GM12878 (cell line): ENCODE data around the gene SPDL1. TPM values are rescaled to one million over a fixed set of nuclear protein-coding genes. Genes with fewer than 3 reads are reported as not detected.
A peak's percentile ranks its signal among the peaks of the same experiment; 100 is the strongest.

Experiments used
- BHLHE40 ChIP-seq, 2 experiments: fragments of 450-650 bp in 1 of 2; IDR thresholded peaks; 2 replicates each; pipeline ENCODE4 v1.6.1; 2011 to 2017; ENCODE audit warnings: low read depth in 2 of 2, borderline replicate concordance in 1 of 2, improper control_type of control experiment in 1 of 2, low read length in 1 of 2, mild to moderate bottlenecking in 1 of 2
- CEBPZ ChIP-seq: fragments of 150-350 bp; IDR thresholded peaks from 2 replicates; pipeline ENCODE4 v1.6.1; 2016; ENCODE audit warnings: low read depth, low read length
- CHD1 ChIP-seq: IDR thresholded peaks from 2 replicates; pipeline ENCODE4 v1.6.1; 2012; ENCODE audit warnings: low read depth, low read length, improper control_type of control experiment
- CHD2 ChIP-seq: IDR thresholded peaks from 2 replicates; pipeline ENCODE4 v1.6.1; 2011; ENCODE audit warnings: low read depth, low read length, improper control_type of control experiment, borderline replicate concordance
- CREM ChIP-seq: IDR thresholded peaks from 2 replicates; pipeline ENCODE4 v1.6.1; 2014; ENCODE audit warnings: antibody characterized with exemption, low read depth
- CTCF ChIP-seq, 3 experiments: IDR thresholded peaks in 2 of 3; conservative IDR thresholded peaks in 1 of 3; 2 replicates each; pipeline ENCODE4 v1.5.1; 2011; ENCODE audit warnings: low read depth in 3 of 3, low read length in 3 of 3, mild to moderate bottlenecking in 3 of 3, control low read depth in 2 of 3, moderate library complexity in 2 of 3, inconsistent platforms in 1 of 3, mixed read lengths in 1 of 3; ENCODE audit not compliant: control insufficient read depth in 2 of 3, insufficient read depth in 1 of 3; ENCODE audit errors: extremely low read depth in 1 of 3
- FOS ChIP-seq: IDR thresholded peaks from 3 replicates; pipeline ENCODE4 v1.6.1; 2011; ENCODE audit warnings: borderline replicate concordance; ENCODE audit not compliant: insufficient read length; ENCODE audit errors: extremely low read depth
- SIN3A ChIP-seq: IDR thresholded peaks from 2 replicates; pipeline ENCODE4 v1.6.1; 2012; ENCODE audit warnings: low read depth, low read length, improper control_type of control experiment
- SMARCA5 ChIP-seq: fragments of 450-650 bp; IDR thresholded peaks from 2 replicates; pipeline ENCODE4 v1.6.1; 2017; ENCODE audit warnings: mild to moderate bottlenecking
- SP1 ChIP-seq: IDR thresholded peaks from one replicate; pipeline ENCODE4 v1.6.1; 2011; ENCODE audit warnings: low read depth, low read length
- STAT3 ChIP-seq: IDR thresholded peaks from 2 replicates; pipeline ENCODE4 v1.6.1; 2011; ENCODE audit warnings: low read depth, low read length, improper control_type of control experiment
- SUPT20H ChIP-seq: IDR thresholded peaks from 2 replicates; pipeline ENCODE4 v1.6.1; 2011; ENCODE audit warnings: low read depth, mild to moderate bottlenecking, low read length, moderate library complexity, borderline replicate concordance; ENCODE audit not compliant: control insufficient read depth
- ZBED1 ChIP-seq: IDR thresholded peaks from 2 replicates; pipeline ENCODE4 v1.6.1; 2016; ENCODE audit warnings: borderline replicate concordance
- ZNF384 ChIP-seq: IDR thresholded peaks from 2 replicates; pipeline ENCODE4 v1.6.1; 2012; ENCODE audit warnings: low read depth, mild to moderate bottlenecking, low read length, improper control_type of control experiment, borderline replicate concordance
- ZNF622 ChIP-seq: fragments of 450-650 bp; IDR thresholded peaks from 2 replicates; pipeline ENCODE4 v1.6.1; 2017; ENCODE audit warnings: mild to moderate bottlenecking, inconsistent platforms
- polyA plus RNA-seq, 11 experiments: library from polyadenylated mRNA; depleted of rRNA in 4 of 11; unstranded in 6 of 11; stranded (reverse) in 5 of 11; fragments of >200 nt; fragmentation: Nextera tagmentation in 4 of 11; fragmentation: Illumina TruSeq in 1 of 11; extraction: Ambion mirVana in 4 of 11; extraction: Trizol in 1 of 11; gene quantifications; 1 replicate in 1 of 11; 2 replicates in 10 of 11; pipeline versions ENCODE4 v1.2.1 to v1.2.3, GENCODE V29; 2011 to 2016; ENCODE audit warnings: inconsistent platforms in 2 of 11, missing spikeins in 2 of 11, low read depth in 1 of 11
- total RNA-seq, 4 experiments: library from RNA; depleted of rRNA in 3 of 4; stranded (reverse); fragments of >200 nt in 3 of 4; fragmentation: Illumina TruSeq in 1 of 4; extraction: Trizol in 1 of 4; gene quantifications; 2 replicates each; pipeline versions ENCODE4 v1.2.1 to v1.2.3, GENCODE V29; 2013 to 2021
- TF ChIP-seq, protein P1 (sequence below): fragments of 450-650 bp; IDR thresholded peaks from 2 replicates; pipeline ENCODE4 v1.6.1; 2018; ENCODE audit warnings: mild to moderate bottlenecking, low read depth, moderate library complexity; ENCODE audit not compliant: partially characterized antibody
- TF ChIP-seq, protein P2 (sequence below): fragments of 450-650 bp; IDR thresholded peaks from 2 replicates; pipeline ENCODE4 v1.6.1; 2018; ENCODE audit warnings: borderline replicate concordance, mild to moderate bottlenecking; ENCODE audit not compliant: partially characterized antibody

Gene SPDL1
- total and polyA plus RNA-seq, 10 of the 15 experiments (the other 5 are each of a cell fraction or from before 2014, with no cell fraction given): 34.2 to 69.9 (median 46.0) TPM

- TF ChIP-seq CEBPZ (no peak), SMARCA5 (peak; percentile 44; the same call in 1 of the 2 replicates), FOS (no peak), SP1 (no peak), BHLHE40 (IDR thresholded peaks at IDR 0.05; ENCODE audit: borderline replicate concordance in 1 of 2, low read depth in 2 of 2, low read length in 1 of 2) (0 out of 4 replicates have a peak, but pooled peaks of 1 of the 2 experiments have one; percentile 29), CREM (peak; percentile 52; the same call in 1 of the 2 replicates), ZNF622 (no peak), STAT3 (no peak), CTCF (IDR thresholded peaks at IDR 0.05 in 2 of 3, conservative IDR thresholded peaks at IDR 0.05 in 1 of 3; ENCODE audit: control insufficient read depth in 2 of 3, extremely low read depth in 1 of 3, insufficient read depth in 1 of 3, low read depth in 3 of 3, low read length in 3 of 3) (no peak), SIN3A (no peak), ZBED1 (no peak; the same call in 1 of the 2 replicates), CHD1 (no peak), SUPT20H (no peak), CHD2 (no peak), ZNF384 (no peak)
- TF ChIP-seq, protein P1, sequence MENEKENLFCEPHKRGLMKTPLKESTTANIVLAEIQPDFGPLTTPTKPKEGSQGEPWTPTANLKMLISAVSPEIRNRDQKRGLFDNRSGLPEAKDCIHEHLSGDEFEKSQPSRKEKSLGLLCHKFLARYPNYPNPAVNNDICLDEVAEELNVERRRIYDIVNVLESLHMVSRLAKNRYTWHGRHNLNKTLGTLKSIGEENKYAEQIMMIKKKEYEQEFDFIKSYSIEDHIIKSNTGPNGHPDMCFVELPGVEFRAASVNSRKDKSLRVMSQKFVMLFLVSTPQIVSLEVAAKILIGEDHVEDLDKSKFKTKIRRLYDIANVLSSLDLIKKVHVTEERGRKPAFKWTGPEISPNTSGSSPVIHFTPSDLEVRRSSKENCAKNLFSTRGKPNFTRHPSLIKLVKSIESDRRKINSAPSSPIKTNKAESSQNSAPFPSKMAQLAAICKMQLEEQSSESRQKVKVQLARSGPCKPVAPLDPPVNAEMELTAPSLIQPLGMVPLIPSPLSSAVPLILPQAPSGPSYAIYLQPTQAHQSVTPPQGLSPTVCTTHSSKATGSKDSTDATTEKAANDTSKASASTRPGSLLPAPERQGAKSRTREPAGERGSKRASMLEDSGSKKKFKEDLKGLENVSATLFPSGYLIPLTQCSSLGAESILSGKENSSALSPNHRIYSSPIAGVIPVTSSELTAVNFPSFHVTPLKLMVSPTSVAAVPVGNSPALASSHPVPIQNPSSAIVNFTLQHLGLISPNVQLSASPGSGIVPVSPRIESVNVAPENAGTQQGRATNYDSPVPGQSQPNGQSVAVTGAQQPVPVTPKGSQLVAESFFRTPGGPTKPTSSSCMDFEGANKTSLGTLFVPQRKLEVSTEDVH: no peak
- TF ChIP-seq, protein P2, sequence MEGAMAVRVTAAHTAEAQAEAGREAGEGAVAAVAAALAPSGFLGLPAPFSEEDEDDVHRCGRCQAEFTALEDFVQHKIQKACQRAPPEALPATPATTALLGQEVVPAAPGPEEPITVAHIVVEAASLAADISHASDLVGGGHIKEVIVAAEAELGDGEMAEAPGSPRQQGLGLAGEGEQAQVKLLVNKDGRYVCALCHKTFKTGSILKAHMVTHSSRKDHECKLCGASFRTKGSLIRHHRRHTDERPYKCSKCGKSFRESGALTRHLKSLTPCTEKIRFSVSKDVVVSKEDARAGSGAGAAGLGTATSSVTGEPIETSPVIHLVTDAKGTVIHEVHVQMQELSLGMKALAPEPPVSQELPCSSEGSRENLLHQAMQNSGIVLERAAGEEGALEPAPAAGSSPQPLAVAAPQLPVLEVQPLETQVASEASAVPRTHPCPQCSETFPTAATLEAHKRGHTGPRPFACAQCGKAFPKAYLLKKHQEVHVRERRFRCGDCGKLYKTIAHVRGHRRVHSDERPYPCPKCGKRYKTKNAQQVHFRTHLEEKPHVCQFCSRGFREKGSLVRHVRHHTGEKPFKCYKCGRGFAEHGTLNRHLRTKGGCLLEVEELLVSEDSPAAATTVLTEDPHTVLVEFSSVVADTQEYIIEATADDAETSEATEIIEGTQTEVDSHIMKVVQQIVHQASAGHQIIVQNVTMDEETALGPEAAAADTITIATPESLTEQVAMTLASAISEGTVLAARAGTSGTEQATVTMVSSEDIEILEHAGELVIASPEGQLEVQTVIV: no peak
These were observed 67.2 kb downstream of the SPDL1 start (continued) for GRCh38 chr5:169650701-169651331.
